GM10847 (cell line): ENCODE data around the gene ITGB3BP.

Experiments
- POLR2A ChIP-seq: IDR thresholded peaks from 2 replicates; pipeline ENCODE4 v1.6.1; 2011; ENCODE audit not compliant: insufficient read length; ENCODE audit errors: extremely low read depth

ITGB3BP gene

GRCh38 chr1:63461661-63462230 lies 61.3 kb downstream of the ITGB3BP start:
- TF ChIP-seq POLR2A, result no peak

GRCh38 chr1:63458750-63459149 lies 64.3 kb downstream of the ITGB3BP start:
- TF ChIP-seq POLR2A, result no peak

GRCh38 chr1:63454269-63454668 lies 68.8 kb downstream of the ITGB3BP start:
- TF ChIP-seq POLR2A, result no peak

- TF ChIP-seq POLR2A, result no peak
Observed at GRCh38 chr1:63453232-63453631, 69.8 kb downstream of the ITGB3BP start.

GRCh38 chr1:63450416-63450815 lies 72.6 kb downstream of the ITGB3BP start:
- no peak for TF ChIP-seq POLR2A

- TF ChIP-seq POLR2A, result no peak
Observed at GRCh38 chr1:63448731-63449246, 74.2 kb downstream of the ITGB3BP start.

GRCh38 chr1:63442141-63442475 lies 80.9 kb downstream of the ITGB3BP start:
- TF ChIP-seq POLR2A, result no peak

- no peak for TF ChIP-seq POLR2A
Observed at GRCh38 chr1:63435161-63435560, 87.9 kb downstream of the ITGB3BP start.

GRCh38 chr1:63429281-63429680 lies 93.7 kb downstream of the ITGB3BP start:
- no peak for TF ChIP-seq POLR2A

GRCh38 chr1:63428815-63429214 lies 94.2 kb downstream of the ITGB3BP start:
- no peak for TF ChIP-seq POLR2A

GRCh38 chr1:63423649-63424048 lies 99.4 kb downstream of the ITGB3BP start:
- no peak for TF ChIP-seq POLR2A

- no peak for TF ChIP-seq POLR2A
Observed at GRCh38 chr1:63418101-63418500, 104.9 kb downstream of the ITGB3BP start.

GRCh38 chr1:63414691-63415365 lies 108.2 kb downstream of the ITGB3BP start:
- no peak for TF ChIP-seq POLR2A

- no peak for TF ChIP-seq POLR2A
Observed at GRCh38 chr1:63413394-63413793, 109.6 kb downstream of the ITGB3BP start.

GRCh38 chr1:63411066-63411465 lies 112.0 kb downstream of the ITGB3BP start:
- TF ChIP-seq POLR2A, result no peak

GRCh38 chr1:63408331-63408730 lies 114.7 kb downstream of the ITGB3BP start:
- TF ChIP-seq POLR2A, result no peak

GRCh38 chr1:63407002-63407401 lies 116.0 kb downstream of the ITGB3BP start:
- TF ChIP-seq POLR2A, result no peak
